ENCODE results near the gene KLK12.

The KLK12 gene, protein sequence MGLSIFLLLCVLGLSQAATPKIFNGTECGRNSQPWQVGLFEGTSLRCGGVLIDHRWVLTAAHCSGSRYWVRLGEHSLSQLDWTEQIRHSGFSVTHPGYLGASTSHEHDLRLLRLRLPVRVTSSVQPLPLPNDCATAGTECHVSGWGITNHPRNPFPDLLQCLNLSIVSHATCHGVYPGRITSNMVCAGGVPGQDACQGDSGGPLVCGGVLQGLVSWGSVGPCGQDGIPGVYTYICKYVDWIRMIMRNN

DNA sequence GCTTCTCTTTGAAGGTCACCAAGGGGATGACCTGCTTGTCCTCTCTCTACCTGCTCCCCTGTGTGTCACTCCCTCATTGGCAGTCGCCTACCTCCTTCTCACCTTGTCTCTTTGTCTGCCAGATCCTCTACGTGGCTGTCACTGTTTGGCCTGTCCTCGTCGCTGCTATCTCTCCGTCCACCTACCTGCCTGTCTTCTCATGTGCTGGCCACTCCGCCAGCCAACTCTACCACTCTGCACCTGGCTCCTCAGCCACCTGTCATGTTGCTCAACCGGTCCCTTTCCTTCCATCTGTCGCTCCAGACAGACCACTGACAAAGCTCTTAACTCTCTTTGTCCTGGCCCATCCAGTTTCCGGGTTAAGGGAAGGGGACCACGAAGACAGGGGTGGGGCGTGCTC lies at the start of gene KLK12:
Gene KLK12, minus strand, starts transcription at position 299 of the 400 bp plus-strand sequence. CDS start 381 bp downstream, outside the sequence.
- no peak for DNase-seq

GRCh38 chr19:51084505-51084904 lies 49.7 kb upstream of the KLK12 start:
- DNase-seq: no peak

DNA sequence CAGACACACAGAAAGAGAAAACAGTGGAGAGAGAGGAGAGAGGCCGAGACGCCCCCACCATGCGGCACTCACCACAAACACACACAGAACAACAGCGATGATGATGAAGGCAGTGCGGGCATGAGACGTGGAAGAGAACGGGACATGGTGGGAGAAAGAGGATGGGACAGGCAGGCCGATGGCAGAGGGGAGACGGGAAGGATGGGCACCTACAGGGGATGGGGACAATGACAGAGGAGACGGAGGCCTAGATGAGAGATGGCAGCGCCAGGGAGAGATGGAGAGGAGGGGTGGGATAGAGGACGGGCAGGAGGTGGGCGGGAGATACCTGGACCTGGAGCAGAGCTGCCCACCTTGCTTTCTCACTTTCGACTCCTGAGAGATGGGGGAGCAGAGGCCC lies 49.0 kb upstream of the KLK12 start:
- DNase-seq: no peak

DNA sequence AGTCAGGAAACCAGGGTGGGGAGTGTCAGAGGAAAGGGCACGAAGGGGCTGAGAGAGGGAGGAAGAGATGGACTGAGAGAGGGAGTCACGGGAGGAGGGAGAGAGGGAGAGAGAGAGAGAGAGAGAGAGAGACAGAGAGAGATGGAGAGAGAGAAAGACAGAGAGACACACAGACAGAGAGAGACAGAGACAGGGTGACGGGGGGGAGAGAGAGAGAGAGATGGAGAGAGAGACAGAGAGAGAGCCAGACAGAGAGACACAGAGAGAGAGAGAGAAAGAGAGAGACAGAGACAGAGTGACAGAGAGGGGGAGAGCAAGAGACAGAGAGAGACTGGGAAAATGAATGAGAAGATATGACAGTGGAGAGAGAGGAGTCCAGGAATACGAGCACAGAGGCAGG lies 48.4 kb upstream of the KLK12 start:
- no peak for DNase-seq

DNA sequence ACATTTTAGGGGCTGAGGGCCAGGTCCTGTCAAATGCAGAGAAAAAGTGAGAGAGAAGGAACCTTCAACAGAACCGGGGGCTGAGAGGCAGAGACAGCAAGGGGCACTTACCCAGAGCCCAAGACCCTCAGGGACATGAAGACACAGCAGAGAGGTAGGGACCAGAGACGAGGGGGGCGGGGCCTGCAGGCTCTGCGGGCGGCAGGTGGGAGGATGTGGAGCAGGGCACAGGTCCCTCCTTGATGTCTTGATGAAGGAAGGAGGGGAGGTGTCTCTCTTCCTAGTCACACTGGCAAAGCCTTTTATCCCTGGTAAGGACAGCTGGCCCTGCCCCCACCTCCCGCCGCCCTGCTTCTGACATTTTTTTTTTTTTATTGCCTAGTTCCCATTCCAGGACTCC lies 47.8 kb upstream of the KLK12 start, which contains the start of gene KLK14:
Gene KLK14, minus strand, starts transcription at position 277 of the 400 bp plus-strand sequence. Its CDS starts 273 bp downstream, at position 4.
- no peak for DNase-seq

DNA sequence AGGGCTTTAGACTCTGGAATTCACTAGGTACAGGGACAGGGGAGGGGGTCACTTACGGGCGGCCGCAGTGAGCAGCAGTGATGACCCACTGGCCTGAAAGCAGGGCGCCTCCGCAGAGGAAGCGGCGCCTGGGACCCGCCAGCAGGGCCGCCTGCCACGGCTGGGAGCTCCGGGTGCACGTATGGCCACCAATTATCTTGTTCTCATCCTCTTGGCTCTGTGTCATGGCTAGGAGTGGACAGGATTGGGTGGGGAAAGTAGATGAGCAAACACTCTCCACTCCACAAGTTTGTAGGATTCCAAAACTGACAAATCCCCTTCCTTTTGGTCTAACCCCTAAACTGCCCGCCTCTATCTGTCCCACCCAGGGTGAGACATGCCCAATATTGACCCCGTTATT lies 46.7 kb upstream of the KLK12 start:
- DNase-seq: no peak

DNA sequence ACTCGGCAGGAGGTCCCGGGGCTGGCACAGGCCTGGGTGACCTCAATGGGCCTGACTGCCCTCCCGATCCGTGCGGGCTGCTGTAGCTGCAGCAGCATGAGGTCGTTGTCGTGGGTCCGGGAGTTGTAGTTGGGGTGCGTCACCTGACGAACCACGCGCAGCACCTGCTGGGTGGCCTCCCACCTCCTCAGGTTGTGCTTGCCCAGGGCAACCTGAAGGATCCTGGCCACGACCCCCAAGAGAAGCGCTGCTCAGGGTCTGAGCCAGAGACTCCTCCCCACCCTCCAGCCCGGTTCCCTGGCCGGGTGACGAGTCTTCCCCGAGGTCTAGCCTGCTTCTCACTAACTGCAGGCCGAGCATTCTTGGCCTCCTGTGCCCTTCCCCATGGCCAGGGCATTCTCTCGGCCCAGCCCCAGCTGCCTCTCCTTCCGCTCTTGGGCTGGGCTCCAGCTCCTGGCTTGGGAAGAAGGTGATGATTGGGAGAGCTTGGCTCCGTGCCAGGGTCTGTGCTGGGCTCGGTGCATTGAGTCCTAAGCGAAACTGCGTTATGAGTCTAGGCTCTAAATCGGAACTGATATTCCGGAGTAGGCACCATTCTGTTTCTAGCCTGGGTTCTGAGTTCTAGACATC lies 44.8 kb upstream of the KLK12 start:
- DNase-seq: no peak

- no peak for DNase-seq
These were observed 43.9 kb upstream of the KLK12 start for GRCh38 chr19:51078731-51079130.

DNA sequence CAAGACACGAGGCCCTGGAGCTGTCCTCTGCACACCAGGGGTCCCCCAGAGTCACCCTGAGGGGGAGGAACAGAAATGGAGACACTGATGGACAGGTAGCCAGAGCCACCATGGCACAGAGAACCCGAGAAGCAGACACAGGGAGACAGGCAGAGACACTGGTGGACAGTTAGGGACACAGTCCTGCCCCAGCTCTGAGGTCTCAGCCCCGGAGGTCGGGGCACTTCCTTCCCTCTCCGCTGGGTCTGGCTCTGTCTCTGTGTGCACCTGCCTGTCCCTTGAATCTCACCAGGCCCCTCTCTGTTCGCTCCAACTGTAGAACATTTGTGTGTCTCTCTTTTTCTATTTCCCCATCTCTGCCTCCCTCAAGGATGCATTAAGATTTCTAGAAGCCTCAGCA lies 43.3 kb upstream of the KLK12 start:
- DNase-seq: no peak

GRCh38 chr19:51076631-51077213 lies 41.9 kb upstream of the KLK12 start:
- no peak for DNase-seq

GRCh38 chr19:51075998-51076397 lies 41.2 kb upstream of the KLK12 start:
- DNase-seq: no peak

- no peak for DNase-seq
These were observed 36.2 kb upstream of the KLK12 start for GRCh38 chr19:51071095-51071405.

DNA sequence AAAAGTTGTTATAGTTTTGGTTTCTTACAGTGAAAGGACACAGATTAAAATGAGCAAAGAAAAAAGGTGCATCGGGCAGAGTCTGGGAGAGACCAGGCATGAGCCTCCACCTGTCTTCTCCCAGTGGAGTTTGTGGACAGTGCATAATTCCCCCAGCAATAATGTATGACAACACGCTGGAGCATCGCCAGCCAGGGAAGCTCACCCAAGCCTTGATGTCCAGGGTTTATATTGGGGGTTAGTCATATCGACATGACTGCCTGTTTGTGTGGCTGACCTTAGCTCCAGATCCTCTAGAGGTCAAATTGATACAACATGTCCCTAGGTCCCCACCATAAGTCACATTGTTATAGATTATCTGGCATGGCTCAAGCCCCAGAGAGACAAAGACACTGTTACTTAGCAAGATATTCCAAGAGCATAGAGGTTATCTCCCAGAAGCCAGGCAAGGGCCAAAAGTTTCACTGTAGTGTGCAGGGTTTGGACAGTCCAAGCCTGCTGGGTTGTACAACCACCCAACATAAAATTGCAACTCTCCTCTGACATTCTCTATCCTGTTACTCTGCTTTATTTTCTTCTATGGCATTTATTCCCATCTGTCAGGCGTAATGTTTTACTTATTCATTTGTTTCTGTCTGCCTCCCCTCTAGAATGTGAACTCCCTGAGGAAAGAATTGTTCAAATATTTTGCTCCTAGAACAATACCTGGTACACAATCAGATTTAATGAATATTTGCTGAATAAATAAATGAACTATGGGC lies 35.7 kb upstream of the KLK12 start:
- no peak for DNase-seq

- no peak for DNase-seq
These were observed 31.8 kb upstream of the KLK12 start for GRCh38 chr19:51066393-51067186.

DNA sequence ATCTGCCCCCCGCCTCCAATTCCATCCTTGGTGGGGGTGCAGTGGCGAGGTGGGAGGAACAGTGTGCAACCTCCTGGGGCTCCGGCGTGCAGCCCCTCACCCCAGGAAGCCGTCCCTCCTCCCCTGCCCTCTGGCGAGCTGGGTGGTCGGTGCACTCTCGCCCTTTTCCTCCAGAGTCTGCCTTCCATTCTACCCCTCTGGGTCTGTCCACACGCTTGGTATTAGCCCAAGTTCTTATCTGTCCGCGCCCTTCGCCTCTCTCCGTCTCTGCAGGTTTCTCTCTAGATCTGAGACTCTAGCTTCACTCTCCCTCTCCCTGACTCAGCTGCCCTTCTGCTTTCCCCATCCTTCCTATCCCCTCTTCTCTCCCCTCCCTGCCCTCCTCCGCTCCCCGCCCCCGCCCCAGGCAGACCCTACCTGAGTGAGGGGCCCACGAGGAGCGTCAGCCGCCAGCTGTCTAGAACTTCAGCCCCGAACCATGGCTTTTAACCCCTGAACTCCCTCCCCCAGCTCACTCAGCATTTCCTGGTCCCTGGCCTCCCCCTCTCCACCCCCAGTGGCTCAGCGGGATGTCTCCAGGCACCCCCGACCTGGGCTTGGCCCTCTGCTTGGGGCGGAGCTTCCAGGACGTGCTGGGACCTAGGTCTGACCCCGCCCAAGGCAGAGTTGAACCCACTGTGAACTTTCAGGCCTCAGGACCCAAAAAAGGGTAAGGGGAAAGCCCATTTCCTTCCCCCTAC lies 30.6 kb upstream of the KLK12 start:
- DNase-seq: no peak

- no peak for DNase-seq
These were observed 29.9 kb upstream of the KLK12 start, which contains the start of gene KLK13 for GRCh38 chr19:51064534-51065220. KLK13 (minus strand) TSS chr19:51065092; CDS start chr19:51065067, 25 bp downstream.

DNA sequence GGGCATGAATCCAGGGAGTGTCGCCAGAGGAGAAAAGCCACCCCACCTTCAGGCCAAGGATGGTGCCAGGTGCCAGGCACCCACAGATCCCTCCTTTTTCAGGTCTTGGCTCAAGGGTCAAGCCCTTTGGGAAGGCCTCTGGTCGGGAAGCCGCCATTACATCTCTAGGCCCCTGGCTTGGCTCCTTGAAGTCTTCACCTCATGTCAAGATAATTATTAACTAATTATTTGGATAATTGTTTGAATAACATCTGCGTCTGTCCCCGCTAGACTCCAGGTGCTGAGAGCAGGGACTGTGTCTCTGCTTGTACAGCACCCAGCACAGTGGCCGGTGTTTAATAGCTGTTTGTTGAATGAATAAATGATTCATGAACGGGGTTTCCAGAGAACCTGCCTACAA lies 28.9 kb upstream of the KLK12 start:
- no peak for DNase-seq

DNA sequence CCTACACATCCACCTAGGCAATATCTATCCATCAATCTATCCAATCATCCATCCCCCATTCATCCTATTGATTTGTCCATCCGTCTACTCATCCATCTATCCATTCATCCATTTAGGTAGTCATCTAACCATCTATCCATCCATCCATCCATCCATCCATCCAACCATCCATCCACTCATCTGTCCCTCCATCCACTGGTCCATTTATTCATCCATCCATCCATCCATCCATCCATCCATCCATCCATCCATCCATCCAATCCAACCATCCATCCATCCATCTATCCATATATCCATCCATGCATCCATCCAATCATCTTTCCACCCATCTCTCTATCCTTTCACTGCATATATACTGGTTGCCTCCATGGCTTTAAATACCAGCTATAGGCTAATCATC lies 26.2 kb upstream of the KLK12 start:
- no peak for DNase-seq

- no peak for DNase-seq
These were observed 25.5 kb upstream of the KLK12 start for GRCh38 chr19:51060336-51060735.

DNA sequence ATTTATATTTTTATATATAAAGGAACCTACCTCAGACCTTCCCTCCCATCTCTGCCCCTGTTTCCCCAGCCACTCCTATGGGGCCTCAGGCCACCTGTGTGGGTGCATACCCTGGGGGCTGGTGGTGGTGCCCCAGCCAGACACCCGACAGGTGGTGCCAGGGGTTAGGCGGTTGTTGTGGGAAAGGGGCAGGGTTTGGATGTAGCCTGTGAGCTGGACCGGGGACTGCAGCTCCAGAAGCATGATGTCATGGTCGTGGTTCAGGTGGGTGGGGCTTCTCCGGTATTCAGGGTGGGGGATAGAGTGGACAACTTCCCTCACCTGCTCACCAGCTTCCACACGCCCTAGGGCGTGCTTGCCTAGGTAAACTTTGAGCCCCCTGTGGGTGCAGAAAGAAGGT lies 24.9 kb upstream of the KLK12 start:
- no peak for DNase-seq

- no peak for DNase-seq
These were observed 21.1 kb upstream of the KLK12 start for GRCh38 chr19:51055866-51056265.

DNA sequence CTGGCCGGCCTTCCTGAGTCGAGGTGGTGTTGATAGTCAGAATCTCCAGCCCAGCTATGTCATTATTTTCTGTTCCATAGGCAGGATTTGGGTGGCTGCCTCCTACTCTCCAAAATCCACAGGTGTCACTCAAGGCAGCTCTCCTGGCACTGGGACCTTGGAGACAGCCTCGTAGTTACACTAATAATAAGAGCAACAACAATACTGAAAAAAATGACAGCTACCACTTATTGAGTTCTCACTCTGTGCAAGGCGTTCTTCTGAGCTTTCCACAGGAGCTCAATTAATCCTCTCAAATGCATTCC lies 12.2 kb upstream of the KLK12 start:
- no peak for DNase-seq
